ENCODE results near the gene SUZ12. TPM values are rescaled to one million over a fixed set of nuclear protein-coding genes. Genes with fewer than 3 reads are reported as not detected.

The SUZ12 gene
- total and polyA plus RNA-seq, 9 of the 15 experiments (the other 6 are each of a cell fraction or from before 2014, with no cell fraction given): 19.5 to 64.3 (median 47.2) TPM

DNA sequence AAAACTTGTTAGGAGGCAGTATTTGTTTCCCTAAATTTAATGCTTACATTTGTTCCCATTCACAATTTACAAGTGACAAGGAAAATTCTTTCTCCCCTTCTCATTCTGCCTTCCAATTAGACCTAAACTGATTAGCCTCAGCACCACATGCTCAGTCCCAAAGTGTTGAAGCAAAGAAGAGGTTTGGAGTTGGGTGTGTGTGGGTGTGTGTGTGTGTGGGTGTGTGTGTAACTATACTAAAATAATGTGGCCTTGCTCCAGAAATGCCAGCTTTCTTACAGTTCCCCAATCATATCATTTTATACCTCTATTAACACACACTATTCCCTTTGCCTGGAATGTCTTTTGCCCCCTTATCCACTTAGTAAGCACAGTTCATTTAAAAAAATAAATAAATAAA is 28.4 kb upstream of the SUZ12 start:
- POLR2A ChIA-PET: no interaction called here
- in situ Hi-C loops (cut with MboI) (no loop called here), intact Hi-C loops (cut with micrococcal nuclease) (no loop called here)
- no peak overlapping the region for H3K9ac ChIP-seq (ENCODE audit: insufficient read depth in 1 of 2, low read depth in 2 of 2, low read length in 2 of 2)
- no peak overlapping the region for H3K27ac ChIP-seq (ENCODE audit: extremely low read depth, low read depth, low read length)
- no peaks in the 10 kb centered on the region for H3K36me3 ChIP-seq (ENCODE audit: control insufficient read depth, insufficient read depth, low read length)
- H3K4me1 ChIP-seq (replicated peaks in 1 of 2; ENCODE audit: control insufficient read depth in 2 of 2, insufficient read depth in 2 of 2, low read length in 2 of 2): no peaks in the 10 kb centered on the region; a peak in 2 of 5 replicates
- 0 out of 3 replicates have a peak, but pooled peaks have one; percentile 28 for ATAC-seq
- TF ChIP-seq ZNF408 (CRISPR knock-in tag; IDR thresholded peaks at IDR 0.05; ENCODE audit: low read depth) (no peak), BRCA1 (IDR thresholded peaks at IDR 0.05) (no peak), BRCA1 (CRISPR knock-in tag; IDR thresholded peaks at IDR 0.05) (no peak), POLR3A (IDR thresholded peaks at IDR 0.05; ENCODE audit: borderline replicate concordance, extremely low read depth, insufficient read depth, insufficient read length) (no peak), EGR1 (conservative IDR thresholded peaks at IDR 0.05) (peak; percentile 69)
- TF ChIP-seq, protein P1, sequence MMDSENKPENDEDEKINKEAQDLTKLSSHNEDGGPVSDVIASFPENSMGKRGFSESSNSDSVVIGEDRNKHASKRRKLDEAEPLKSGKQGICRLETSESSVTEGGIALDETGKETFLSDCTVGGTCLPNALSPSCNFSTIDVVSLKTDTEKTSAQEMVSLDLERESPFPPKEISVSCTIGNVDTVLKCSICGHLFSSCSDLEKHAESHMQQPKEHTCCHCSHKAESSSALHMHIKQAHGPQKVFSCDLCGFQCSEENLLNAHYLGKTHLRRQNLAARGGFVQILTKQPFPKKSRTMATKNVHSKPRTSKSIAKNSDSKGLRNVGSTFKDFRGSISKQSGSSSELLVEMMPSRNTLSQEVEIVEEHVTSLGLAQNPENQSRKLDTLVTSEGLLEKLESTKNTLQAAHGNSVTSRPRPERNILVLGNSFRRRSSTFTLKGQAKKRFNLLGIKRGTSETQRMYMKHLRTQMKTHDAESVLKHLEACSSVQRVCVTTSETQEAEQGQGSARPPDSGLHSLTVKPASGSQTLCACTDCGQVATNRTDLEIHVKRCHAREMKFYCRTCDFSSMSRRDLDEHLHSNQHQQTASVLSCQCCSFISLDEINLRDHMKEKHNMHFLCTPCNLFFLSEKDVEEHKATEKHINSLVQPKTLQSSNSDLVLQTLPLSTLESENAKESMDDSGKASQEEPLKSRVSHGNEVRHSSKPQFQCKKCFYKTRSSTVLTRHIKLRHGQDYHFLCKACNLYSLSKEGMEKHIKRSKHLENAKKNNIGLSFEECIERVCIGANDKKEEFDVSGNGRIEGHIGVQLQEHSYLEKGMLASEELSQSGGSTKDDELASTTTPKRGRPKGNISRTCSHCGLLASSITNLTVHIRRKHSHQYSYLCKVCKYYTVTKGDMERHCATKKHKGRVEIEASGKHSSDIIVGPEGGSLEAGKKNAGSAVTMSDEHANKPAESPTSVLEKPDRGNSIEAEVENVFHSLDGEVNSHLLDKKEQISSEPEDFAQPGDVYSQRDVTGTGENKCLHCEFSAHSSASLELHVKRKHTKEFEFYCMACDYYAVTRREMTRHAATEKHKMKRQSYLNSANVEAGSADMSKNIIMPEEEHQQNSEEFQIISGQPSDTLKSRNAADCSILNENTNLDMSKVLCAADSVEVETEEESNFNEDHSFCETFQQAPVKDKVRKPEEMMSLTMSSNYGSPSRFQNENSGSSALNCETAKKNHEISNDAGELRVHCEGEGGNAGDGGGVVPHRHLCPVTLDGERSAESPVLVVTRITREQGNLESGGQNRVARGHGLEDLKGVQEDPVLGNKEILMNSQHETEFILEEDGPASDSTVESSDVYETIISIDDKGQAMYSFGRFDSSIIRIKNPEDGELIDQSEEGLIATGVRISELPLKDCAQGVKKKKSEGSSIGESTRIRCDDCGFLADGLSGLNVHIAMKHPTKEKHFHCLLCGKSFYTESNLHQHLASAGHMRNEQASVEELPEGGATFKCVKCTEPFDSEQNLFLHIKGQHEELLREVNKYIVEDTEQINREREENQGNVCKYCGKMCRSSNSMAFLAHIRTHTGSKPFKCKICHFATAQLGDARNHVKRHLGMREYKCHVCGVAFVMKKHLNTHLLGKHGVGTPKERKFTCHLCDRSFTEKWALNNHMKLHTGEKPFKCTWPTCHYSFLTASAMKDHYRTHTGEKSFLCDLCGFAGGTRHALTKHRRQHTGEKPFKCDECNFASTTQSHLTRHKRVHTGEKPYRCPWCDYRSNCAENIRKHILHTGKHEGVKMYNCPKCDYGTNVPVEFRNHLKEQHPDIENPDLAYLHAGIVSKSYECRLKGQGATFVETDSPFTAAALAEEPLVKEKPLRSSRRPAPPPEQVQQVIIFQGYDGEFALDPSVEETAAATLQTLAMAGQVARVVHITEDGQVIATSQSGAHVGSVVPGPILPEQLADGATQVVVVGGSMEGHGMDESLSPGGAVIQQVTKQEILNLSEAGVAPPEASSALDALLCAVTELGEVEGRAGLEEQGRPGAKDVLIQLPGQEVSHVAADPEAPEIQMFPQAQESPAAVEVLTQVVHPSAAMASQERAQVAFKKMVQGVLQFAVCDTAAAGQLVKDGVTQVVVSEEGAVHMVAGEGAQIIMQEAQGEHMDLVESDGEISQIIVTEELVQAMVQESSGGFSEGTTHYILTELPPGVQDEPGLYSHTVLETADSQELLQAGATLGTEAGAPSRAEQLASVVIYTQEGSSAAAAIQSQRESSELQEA (IDR thresholded peaks at IDR 0.05; ENCODE audit: low read depth): no peak
- H3K27me3 ChIP-seq (ENCODE audit: control insufficient read depth in 2 of 2, insufficient read depth in 2 of 2, low read length in 2 of 2): no peaks in the 10 kb centered on the region
- FAIRE-seq: no peak
- CTCF ChIA-PET (ENCODE audit: low intra/inter-chr PET ratio): no interaction called here
- H3K4me3 ChIP-seq: no peak overlapping the region
- H3K9me1 ChIP-seq (ENCODE audit: control insufficient read depth, insufficient read depth, low read length): no peaks in the 10 kb centered on the region
- no peak for DNase-seq (ENCODE audit: extremely low read depth in 1 of 4, low spot score in 3 of 4)
- H2AFZ ChIP-seq (ENCODE audit: low read depth, low read length): peak overlapping the region; percentile 49
- H3K79me2 ChIP-seq (ENCODE audit: control insufficient read depth, insufficient read depth, low read length): no peaks in the 10 kb centered on the region
- H3K9me3 ChIP-seq (replicated peaks; ENCODE audit: control insufficient read depth, insufficient read depth, low read depth, low read length): no peaks in the 10 kb centered on the region
- H4K20me1 ChIP-seq (replicated peaks; ENCODE audit: control insufficient read depth, insufficient read depth, low read length): no peaks in the 10 kb centered on the region
- H3K4me2 ChIP-seq (ENCODE audit: insufficient read depth, low read length): no peak overlapping the region
- no TSS peak for BruUV-seq (replicated peaks)

All from K562 (cell line).